HL-60 (cell line): ENCODE measurements around the gene KY.
A peak's percentile ranks its signal among the peaks of the same experiment; 100 is the strongest.

ENCODE experiments used
- DNase-seq, 2 experiments: peaks; one replicate each; pipeline ENCODE4 v3.0.0-alpha.2; 2010 to 2020; ENCODE audit warnings: low read depth in 1 of 2, low spot score in 1 of 2
- H3K27ac ChIP-seq: fragments of 250-450 bp; sonication (Bioruptor Pico); replicated peaks from 2 replicates; pipeline ENCODE4 v1.5.1; 2020; ENCODE audit warnings: mild to moderate bottlenecking, moderate library complexity
- H3K27me3 ChIP-seq: fragments of 250-450 bp; sonication (Bioruptor Pico); 2 replicates; pipeline ENCODE4 v1.5.1; 2021; ENCODE audit warnings: mild to moderate bottlenecking, moderate library complexity; ENCODE audit not compliant: insufficient read depth, poor library complexity, severe bottlenecking
- H3K4me3 ChIP-seq: replicated peaks from 2 replicates; pipeline ENCODE4 v1.5.1; 2011; ENCODE audit warnings: mild to moderate bottlenecking, control low read depth, low read length; ENCODE audit not compliant: insufficient read depth
- CTCF ChIP-seq: IDR thresholded peaks from one replicate; pipeline ENCODE4 v1.5.1; 2011; ENCODE audit warnings: low read length, control low read depth, inconsistent platforms; ENCODE audit not compliant: insufficient read depth
- GABPA ChIP-seq: IDR thresholded peaks from 2 replicates; pipeline ENCODE4 v1.6.1; 2012; ENCODE audit warnings: low read depth
- POLR2AphosphoS5 ChIP-seq: IDR thresholded peaks from 2 replicates; pipeline ENCODE4 v1.6.1; 2012; ENCODE audit warnings: low read depth
- SPI1 ChIP-seq: IDR thresholded peaks from 2 replicates; pipeline ENCODE4 v1.6.1; 2012; ENCODE audit warnings: low read depth, mild to moderate bottlenecking, borderline replicate concordance
- TF ChIP-seq, protein P1 (sequence below): IDR thresholded peaks from 2 replicates; pipeline ENCODE4 v1.6.1; 2012; ENCODE audit warnings: low read depth; ENCODE audit not compliant: insufficient replicate concordance

Gene KY

GRCh38 chr3:134609821-134610431 is 40.9 kb downstream of the KY start:
- no peak for DNase-seq
- TF ChIP-seq SPI1 (no peak), GABPA (no peak), POLR2AphosphoS5 (no peak), CTCF (no peak)
- TF ChIP-seq, protein P1, sequence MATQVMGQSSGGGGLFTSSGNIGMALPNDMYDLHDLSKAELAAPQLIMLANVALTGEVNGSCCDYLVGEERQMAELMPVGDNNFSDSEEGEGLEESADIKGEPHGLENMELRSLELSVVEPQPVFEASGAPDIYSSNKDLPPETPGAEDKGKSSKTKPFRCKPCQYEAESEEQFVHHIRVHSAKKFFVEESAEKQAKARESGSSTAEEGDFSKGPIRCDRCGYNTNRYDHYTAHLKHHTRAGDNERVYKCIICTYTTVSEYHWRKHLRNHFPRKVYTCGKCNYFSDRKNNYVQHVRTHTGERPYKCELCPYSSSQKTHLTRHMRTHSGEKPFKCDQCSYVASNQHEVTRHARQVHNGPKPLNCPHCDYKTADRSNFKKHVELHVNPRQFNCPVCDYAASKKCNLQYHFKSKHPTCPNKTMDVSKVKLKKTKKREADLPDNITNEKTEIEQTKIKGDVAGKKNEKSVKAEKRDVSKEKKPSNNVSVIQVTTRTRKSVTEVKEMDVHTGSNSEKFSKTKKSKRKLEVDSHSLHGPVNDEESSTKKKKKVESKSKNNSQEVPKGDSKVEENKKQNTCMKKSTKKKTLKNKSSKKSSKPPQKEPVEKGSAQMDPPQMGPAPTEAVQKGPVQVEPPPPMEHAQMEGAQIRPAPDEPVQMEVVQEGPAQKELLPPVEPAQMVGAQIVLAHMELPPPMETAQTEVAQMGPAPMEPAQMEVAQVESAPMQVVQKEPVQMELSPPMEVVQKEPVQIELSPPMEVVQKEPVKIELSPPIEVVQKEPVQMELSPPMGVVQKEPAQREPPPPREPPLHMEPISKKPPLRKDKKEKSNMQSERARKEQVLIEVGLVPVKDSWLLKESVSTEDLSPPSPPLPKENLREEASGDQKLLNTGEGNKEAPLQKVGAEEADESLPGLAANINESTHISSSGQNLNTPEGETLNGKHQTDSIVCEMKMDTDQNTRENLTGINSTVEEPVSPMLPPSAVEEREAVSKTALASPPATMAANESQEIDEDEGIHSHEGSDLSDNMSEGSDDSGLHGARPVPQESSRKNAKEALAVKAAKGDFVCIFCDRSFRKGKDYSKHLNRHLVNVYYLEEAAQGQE, result no peak

DNA sequence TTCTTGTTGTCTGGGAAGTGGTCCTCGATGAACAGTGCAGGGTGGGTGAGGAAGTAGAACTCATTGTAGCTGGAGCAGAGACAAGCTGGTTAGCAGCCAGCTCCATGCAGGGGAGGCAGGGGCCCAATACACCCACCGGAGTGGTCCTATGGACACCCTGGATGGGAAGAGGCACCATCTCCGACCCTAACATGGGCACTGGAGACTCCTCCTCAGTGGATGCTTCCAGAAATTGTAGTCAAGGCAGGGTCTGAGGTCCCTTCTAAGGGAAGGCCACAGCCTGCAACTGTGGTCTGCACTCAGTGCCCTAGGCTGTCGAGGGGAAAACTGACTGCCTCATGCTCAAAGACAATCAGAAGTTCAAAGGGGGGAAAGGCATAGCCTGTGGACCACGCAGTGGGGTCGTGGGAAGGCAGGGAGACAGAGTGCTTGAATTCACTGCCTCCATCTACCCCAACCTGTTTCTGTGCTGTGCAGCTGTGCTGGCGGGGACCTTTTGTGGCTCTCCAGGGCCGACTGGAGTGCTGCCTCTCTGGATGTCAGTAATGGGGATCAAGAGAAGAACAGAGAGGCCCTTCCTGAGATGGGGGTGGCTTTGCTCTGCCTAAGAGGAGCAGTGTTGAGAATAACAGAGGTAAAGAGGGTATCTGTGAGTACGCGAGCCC is 41.9 kb downstream of the KY start:
- Histone ChIP-seq H3K27ac (peak overlapping the region; percentile 89), H3K27me3 (no peaks in the 10 kb centered on the region), H3K4me3 (no peak overlapping the region)
- DNase-seq, result no peak
- TF ChIP-seq SPI1 (no peak), CTCF (no peak), GABPA (no peak), POLR2AphosphoS5 (no peak)
- TF ChIP-seq, protein P1, result no peak

More at GRCh38 chr3:134609821-134610431, 40.9 kb downstream of the KY start:
- Histone ChIP-seq H3K27ac (no peak overlapping the region), H3K4me3 (no peak overlapping the region), H3K27me3 (no peaks in the 10 kb centered on the region)

DNA sequence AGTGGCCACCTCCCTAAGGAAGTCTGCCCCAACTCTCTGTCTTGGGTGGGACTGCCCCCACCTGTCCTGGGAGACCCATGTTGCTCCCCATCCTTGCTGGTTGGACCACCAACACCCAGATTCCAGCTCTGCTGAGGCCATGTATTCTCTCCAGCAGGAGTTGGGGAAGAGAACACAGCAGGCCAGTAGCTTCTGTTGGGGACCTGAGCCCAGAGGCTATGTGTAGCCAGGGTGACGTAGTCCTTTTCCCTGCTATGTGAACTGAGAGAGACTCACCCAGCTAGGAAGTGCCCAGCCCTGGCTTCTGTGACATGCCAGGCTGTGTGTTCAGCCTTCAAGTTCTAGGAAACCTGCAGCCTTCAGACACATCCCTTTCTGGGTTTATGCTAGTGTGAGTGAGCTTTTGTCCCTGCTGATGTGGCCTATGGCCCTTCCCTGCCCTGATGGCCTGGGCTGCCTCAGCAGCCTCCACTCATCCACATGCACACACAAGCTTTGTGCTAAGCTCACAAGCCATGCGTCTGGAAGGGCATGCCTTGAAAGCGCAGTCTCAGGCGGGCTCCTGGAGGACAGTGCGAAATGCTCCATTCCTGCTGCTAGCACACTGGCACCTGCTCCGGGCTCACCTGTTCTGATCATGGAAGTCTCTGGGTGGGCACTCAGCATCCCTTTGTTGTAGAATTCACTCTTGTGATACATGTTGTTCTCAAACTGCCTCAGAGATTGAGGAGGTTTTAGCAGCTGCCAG is 42.6 kb downstream of the KY start:
- Histone ChIP-seq H3K4me3 (no peak overlapping the region), H3K27ac (peak overlapping the region; percentile 89), H3K27me3 (no peaks in the 10 kb centered on the region)
- TF ChIP-seq POLR2AphosphoS5, result no peak
- TF ChIP-seq, protein P1, result no peak
- TF ChIP-seq SPI1, result no peak
- TF ChIP-seq GABPA, result no peak
- TF ChIP-seq CTCF, result no peak
- DNase-seq, result no peak
